Measurements from ENCODE around the gene LENG8. TPM values are rescaled to one million over a fixed set of nuclear protein-coding genes. Genes with fewer than 3 reads are reported as not detected.

Gene LENG8
- 57.8 TPM for total RNA-seq

- DNase-seq (ENCODE audit: low spot score) (peak; percentile 98), ATAC-seq (peak; percentile 91)
Observed at GRCh38 chr19:54448774-54449700, at the start of gene LENG8. Gene LENG8 (plus strand): TSS chr19:54449199. CDS start chr19:54451345, 2,146 bp downstream.

- DNase-seq (ENCODE audit: low spot score) (no peak), ATAC-seq (no peak)
Observed at GRCh38 chr19:54400913-54401312, 48.1 kb upstream of the LENG8 start.

- ATAC-seq (no peak), DNase-seq (ENCODE audit: low spot score) (no peak)
Observed at GRCh38 chr19:54403054-54403453, 45.9 kb upstream of the LENG8 start.

- no peak for ATAC-seq
Observed at GRCh38 chr19:54405628-54406027, 43.4 kb upstream of the LENG8 start.

GRCh38 chr19:54407780-54408179, 41.2 kb upstream of the LENG8 start:
- DNase-seq (ENCODE audit: low spot score): no peak
- no peak for ATAC-seq

More at GRCh38 chr19:54405628-54406027, 43.4 kb upstream of the LENG8 start:
- no peak for DNase-seq (ENCODE audit: low spot score)

GRCh38 chr19:54408456-54409026, 40.5 kb upstream of the LENG8 start:
- DNase-seq (ENCODE audit: low spot score) (no peak), ATAC-seq (no peak)

GRCh38 chr19:54411033-54411432, 38.0 kb upstream of the LENG8 start:
- DNase-seq (ENCODE audit: low spot score): no peak
- ATAC-seq: no peak

GRCh38 chr19:54412877-54413276, 36.1 kb upstream of the LENG8 start:
- ATAC-seq: no peak
- DNase-seq (ENCODE audit: low spot score): no peak

GRCh38 chr19:54414156-54414555, 34.8 kb upstream of the LENG8 start:
- DNase-seq (ENCODE audit: low spot score) (no peak), ATAC-seq (no peak)

- ATAC-seq (no peak), DNase-seq (ENCODE audit: low spot score) (no peak)
Observed at GRCh38 chr19:54415208-54415900, 33.6 kb upstream of the LENG8 start, which contains the start of gene TTYH1. Gene TTYH1 (plus strand): TSS chr19:54415464. CDS start chr19:54415553, 89 bp downstream.

GRCh38 chr19:54415901-54416673, 32.9 kb upstream of the LENG8 start:
- ATAC-seq (no peak), DNase-seq (ENCODE audit: low spot score) (no peak)

- ATAC-seq (no peak), DNase-seq (ENCODE audit: low spot score) (no peak)
Observed at GRCh38 chr19:54416695-54417491, 32.1 kb upstream of the LENG8 start.

GRCh38 chr19:54418030-54418929, 30.7 kb upstream of the LENG8 start:
- DNase-seq (ENCODE audit: low spot score) (no peak), ATAC-seq (no peak)

- no peak for ATAC-seq
- no peak for DNase-seq (ENCODE audit: low spot score)
Observed at GRCh38 chr19:54418930-54419800, 29.8 kb upstream of the LENG8 start.

GRCh38 chr19:54420068-54420382, 29.0 kb upstream of the LENG8 start:
- ATAC-seq (no peak), DNase-seq (ENCODE audit: low spot score) (no peak)

GRCh38 chr19:54420383-54421168, 28.4 kb upstream of the LENG8 start:
- no peak for DNase-seq (ENCODE audit: low spot score)
- peak; percentile 10 for ATAC-seq

GRCh38 chr19:54421169-54421516, 27.9 kb upstream of the LENG8 start:
- DNase-seq (ENCODE audit: low spot score): no peak
- no peak for ATAC-seq

Data from left lobe of liver (tissue), 2 donors.